CD4-positive, alpha-beta T cell treated with Interleukin-2 at 100 ng/mL for 4 hours (primary cell): ENCODE data around the gene FHDC1.

ENCODE experiments used
- DNase-seq: peaks from one replicate; pipeline ENCODE4 v3.0.0-alpha.2; 2020; ENCODE audit warnings: low spot score

FHDC1 gene

GRCh38 chr4:153005899-153006381, 69.8 kb downstream of the FHDC1 start:
- DNase-seq: no peak

DNA sequence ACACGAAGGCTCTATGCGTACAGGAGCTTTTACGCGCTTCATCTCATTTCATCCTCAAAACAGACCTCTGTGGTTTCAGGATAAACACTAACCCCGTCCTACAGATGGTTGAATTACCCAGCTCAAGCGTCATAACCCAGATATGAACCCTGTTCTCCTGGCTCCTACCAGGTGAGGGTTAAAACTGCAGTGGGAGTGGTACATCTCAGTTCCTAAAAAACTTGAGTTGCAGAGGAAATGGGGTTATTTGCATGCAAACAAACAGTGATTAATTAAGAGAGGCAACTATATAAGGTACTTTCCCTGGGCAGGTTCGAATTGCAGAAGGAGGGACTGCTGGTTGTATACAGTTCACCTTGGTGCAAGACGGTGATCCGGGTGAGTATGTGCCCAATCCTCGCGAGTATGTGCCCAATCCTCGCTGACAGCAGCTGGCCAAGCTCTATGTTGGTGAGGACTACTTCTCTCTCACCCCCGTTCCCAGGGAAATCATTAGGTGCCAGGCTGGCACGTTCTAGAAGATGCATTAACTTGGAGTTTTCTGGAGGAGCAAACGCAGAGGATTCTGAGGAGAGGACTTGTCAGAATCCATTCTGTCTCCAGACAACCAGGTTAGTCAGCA, 72.6 kb downstream of the FHDC1 start:
- DNase-seq: no peak

DNA sequence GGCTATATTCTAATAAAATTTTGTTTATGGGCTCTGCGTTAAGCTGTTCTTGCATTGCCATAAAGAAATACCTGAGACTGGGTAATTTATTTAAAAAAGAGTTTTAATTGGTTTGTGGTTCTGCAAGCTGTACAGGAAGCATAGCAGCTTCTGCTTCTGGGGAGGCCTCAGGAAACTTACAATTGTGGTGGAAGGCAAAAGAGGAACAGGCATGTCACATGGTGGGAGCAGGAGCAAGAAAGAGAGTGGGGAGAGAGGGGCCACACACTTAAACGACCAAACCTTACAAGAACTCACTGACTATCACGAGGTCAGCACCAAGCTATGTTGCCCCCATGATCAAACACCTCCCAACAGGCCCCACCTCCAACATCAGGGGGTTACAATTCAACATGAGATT, 74.0 kb downstream of the FHDC1 start:
- no peak for DNase-seq

GRCh38 chr4:153013202-153013977, 77.3 kb downstream of the FHDC1 start:
- no peak for DNase-seq

DNA sequence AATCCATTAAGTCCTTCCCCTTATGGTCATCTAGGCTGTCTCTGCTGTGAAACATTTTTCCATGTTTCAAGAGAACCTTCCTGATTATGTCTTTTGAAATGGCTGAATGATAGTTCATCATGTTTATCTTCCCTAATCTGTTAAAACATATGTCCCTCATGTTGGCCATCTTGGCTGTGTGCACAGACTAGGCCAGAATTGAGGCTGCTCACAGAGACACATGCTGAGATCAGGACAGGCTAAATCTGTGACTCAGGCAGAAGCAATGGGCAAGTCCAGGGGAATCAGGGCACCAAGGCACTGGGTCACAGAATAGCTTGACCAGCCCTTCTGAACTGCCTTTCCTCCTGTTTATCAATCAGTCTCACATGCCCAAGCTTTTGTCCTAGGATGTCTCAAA, 78.3 kb downstream of the FHDC1 start:
- no peak for DNase-seq

DNA sequence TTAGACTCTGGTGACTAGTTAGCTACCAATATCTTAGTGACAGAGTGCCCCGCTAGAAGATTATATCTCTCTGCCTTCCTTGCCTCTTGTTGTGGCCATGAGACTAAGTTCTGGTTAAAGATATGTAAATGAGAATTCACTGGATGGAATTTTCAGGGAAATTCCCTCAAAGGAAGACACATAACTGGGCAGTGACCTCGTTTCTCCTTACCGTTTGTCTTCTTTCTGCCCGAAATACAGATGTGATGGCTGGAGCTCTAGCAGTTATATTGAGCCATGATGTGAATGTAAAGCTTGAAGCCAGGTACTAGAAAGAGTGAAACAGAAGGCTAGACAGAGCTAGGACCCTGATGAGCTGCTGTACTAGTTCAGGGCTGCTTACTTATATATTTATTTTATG, 80.5 kb downstream of the FHDC1 start:
- no peak for DNase-seq

- no peak for DNase-seq
Observed at GRCh38 chr4:153018031-153018430, 81.9 kb downstream of the FHDC1 start.

- no peak for DNase-seq
Observed at GRCh38 chr4:153018684-153019083, 82.6 kb downstream of the FHDC1 start.

DNA sequence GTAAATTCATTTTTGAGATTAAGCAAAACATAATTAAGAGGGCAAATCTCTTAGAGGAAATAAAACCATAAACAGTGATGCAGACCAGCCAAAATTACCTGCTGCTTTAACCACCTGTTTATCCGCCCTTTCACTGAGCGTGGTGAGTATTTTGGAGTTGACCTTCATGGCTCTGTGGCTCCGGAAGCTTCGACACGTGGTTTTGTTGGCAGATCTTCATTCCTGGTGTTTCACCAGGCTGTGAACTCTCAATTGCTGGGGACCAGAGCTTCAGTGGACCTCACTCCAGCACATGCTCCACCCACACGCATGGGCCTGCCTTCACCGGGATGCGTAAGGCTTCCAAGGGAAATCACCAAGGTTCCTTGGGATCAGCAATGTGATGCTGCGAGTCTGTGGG, 83.8 kb downstream of the FHDC1 start:
- DNase-seq: no peak

DNA sequence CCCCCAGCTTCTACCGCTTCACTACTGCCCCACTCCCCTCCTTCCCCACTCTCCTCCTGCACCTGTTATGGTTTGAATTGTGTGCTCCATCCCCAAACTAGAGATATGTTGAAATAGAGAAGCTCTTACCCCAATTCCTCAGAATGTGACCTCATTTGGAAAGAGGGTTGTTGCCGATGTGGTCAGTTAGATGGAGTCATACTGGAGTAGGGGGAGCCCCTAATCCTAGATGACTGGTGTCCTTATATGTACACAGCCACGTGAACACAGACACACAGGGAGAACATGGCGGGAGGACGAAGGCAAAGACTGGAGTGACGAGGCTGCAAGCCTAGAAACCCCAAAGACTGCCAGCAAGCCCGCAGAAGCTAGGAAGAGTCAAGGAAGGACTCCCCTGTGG, 84.3 kb downstream of the FHDC1 start:
- no peak for DNase-seq

DNA sequence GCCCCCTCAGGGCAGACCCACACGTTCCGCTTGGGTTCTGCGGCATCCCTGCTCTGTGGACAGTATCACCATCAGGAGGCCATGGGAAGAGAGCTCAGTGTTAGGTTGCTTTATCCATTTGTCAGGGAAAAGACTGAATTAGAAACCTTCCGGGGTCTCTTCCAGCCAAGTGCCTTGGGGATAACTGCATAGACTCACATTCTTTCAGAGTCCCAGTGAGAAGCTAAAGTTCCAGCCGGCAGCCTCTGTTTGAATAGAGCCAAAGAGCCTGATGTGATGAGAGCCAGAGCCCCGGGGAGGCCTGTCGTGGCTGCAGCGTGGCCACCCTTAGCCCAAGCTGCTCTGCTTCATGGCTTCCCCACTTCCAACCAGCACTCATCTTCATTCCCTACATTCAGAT, 85.2 kb downstream of the FHDC1 start:
- no peak for DNase-seq

GRCh38 chr4:153022241-153022715, 86.2 kb downstream of the FHDC1 start:
- DNase-seq: no peak

DNA sequence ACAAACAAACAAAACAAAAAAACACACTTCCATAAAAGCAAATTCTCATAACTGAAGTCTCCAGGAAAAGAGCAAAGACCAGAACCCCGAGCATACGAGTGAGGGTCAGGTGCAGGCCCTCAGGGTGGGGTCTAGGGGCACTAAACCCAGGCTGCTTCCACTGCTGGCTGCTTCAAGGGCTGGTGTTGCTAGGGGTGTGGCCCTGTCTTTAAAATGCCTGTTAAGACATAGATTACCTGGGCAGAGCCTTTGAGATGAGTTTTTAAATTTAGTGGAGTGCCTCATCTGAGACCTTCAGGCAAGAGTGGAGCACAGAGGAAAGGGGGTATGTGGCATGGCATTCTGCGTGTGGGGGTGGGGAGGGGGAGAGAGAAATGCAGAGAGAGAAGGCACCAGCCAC, 87.0 kb downstream of the FHDC1 start:
- no peak for DNase-seq

- no peak for DNase-seq
Observed at GRCh38 chr4:153023692-153024394, 87.7 kb downstream of the FHDC1 start.

GRCh38 chr4:153024466-153024865, 88.3 kb downstream of the FHDC1 start:
- no peak for DNase-seq

- no peak for DNase-seq
Observed at GRCh38 chr4:153025406-153025805, 89.3 kb downstream of the FHDC1 start.

DNA sequence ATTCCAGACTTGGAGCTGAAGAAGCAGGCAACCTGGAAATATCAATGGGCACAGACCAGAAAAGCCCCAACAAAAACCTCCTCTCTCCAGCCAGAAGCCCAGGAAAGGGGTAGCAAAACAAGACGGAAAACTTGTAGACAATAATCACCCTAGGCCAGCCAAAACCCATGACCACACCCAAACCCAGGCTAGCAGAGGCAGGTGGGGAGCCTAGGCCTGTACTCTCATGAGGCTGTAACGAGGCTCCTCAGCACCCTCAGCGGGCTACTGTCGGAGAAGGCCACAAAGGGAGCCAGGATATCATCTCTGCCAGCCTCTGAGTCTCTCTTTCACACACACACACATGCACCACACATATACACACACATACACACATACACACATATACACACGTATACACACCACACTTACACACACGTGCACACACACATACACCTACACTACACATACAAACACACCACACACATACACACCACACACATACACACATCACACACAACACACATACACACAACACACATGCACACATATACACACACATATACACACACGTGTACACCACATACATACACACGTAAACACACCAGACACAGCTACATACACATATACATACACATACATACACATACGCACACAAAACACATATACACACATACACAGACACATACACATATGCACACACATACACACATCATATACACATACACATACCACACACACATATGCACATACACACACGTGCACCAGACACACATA, 90.6 kb downstream of the FHDC1 start:
- DNase-seq: no peak

DNA sequence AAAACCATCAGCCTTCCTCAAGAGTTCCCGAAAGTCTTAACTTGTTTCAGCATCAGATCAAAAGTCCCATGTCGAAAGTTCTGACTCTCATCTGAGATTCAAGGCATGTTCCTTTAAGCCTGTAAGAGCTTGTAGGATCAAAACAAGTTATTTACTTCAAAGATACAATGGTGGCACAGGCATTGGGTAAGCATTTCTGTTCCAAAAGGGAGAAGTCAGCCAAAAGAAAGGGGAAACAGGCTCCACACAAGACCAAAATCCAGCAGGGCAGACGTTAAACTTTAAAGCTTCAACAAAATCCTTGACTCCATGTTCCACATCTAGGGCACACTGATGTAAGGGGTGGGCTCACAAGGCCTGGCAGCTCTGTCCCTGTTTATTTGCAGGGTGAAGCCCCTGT, 91.7 kb downstream of the FHDC1 start:
- no peak for DNase-seq

DNA sequence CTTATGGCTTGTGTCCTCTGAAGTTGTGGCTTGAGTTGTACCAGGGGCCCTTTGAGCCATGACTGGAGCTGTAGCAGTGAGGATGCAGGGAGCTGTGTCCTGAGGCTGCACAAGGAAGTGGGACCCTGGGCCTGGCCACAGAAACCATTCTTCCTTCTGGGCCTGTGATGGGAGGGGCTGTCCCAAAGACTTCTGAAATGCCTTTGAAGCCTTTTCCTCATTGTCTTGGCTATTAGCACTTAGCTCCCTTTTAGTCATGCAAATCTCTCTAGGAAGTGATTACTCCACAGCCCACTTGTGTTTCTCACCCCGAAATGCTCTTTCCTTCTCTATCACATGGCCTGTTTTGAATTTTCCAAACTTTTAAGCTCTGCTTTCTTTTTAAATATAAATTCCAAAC, 92.4 kb downstream of the FHDC1 start:
- DNase-seq: no peak
